PC-3 (cell line): ENCODE data around the gene DOCK10. TPM values are rescaled to one million over a fixed set of nuclear protein-coding genes. Genes with fewer than 3 reads are reported as not detected.

ENCODE experiments used
- ATAC-seq: fragments of 200-7000 bp; cut with Tn5 transposase; 2 replicates; pipeline ENCODE4 v1.9.1; 2020; ENCODE audit warnings: mild to moderate bottlenecking, moderate library complexity
- BruUV-seq: library from RNA; stranded (reverse); fragments of 400-500 nt; replicated peaks from 2 replicates; lab custom pipeline; 2021; lab: Mats Ljungman, UMichigan
- CTCF ChIA-PET: fragments of 300-600 bp; sonication (Branson Sonifier 250); formaldehyde crosslinking; loops from one replicate; lab custom pipeline; 2022; ENCODE audit warnings: antibody characterized with exemption; lab: Charles Lee
- POLR2A ChIA-PET: fragments of 300-600 bp; sonication (Branson Sonifier 250); formaldehyde crosslinking; loops from one replicate; lab custom pipeline; 2022; ENCODE audit warnings: antibody characterized with exemption; ENCODE audit not compliant: unreplicated experiment; lab: Charles Lee
- DNase-seq: peaks from one replicate; pipeline ENCODE4 v3.0.0-alpha.2; 2015
- H2AFZ ChIP-seq: fragments of 300-600 bp; sonication (generic); 2 replicates; pipeline ENCODE4 v1.6.0; 2016; ENCODE audit warnings: antibody characterized with exemption, low read length
- H3F3A ChIP-seq: fragments of 300-600 bp; sonication (generic); one replicate; pipeline ENCODE4 v1.6.0; 2017; ENCODE audit warnings: antibody characterized with exemption, low read length, control low read depth, mild to moderate bottlenecking; ENCODE audit not compliant: unreplicated experiment
- H3K27ac ChIP-seq: fragments of 300-600 bp; sonication (generic); 2 replicates; pipeline ENCODE4 v1.5.1; 2016; ENCODE audit warnings: mild to moderate bottlenecking, low read length
- H3K27me3 ChIP-seq: fragments of 300-600 bp; sonication (generic); 2 replicates; pipeline ENCODE4 v1.6.1; 2016; ENCODE audit warnings: low read length, mixed read lengths
- H3K36me3 ChIP-seq: fragments of 300-600 bp; sonication (generic); 2 replicates; pipeline ENCODE4 v1.6.1; 2016; ENCODE audit warnings: low read depth, mixed run types, low read length, mixed read lengths
- H3K4me1 ChIP-seq: fragments of 300-600 bp; sonication (generic); 2 replicates; pipeline ENCODE4 v1.5.1; 2016; ENCODE audit warnings: low read length; ENCODE audit not compliant: insufficient read depth
- H3K4me2 ChIP-seq: fragments of 300-600 bp; sonication (generic); 2 replicates; pipeline ENCODE4 v1.6.0; 2016; ENCODE audit warnings: low read length
- H3K4me3 ChIP-seq: fragments of 300-600 bp; sonication (generic); 2 replicates; pipeline ENCODE4 v1.5.1; 2016; ENCODE audit warnings: mild to moderate bottlenecking, low read length, mixed read lengths
- H3K79me2 ChIP-seq: fragments of 300-600 bp; sonication (generic); 2 replicates; pipeline ENCODE4 v1.6.1; 2017; ENCODE audit warnings: low read length, mixed read lengths
- H3K9ac ChIP-seq: fragments of 300-600 bp; sonication (generic); 2 replicates; pipeline ENCODE4 v1.6.0; 2016; ENCODE audit warnings: mild to moderate bottlenecking, low read length
- H3K9me2 ChIP-seq: fragments of 300-600 bp; sonication (generic); replicated peaks from 2 replicates; pipeline ENCODE4 v1.6.1; 2016; ENCODE audit warnings: mixed run types, low read length, mixed read lengths
- H3K9me3 ChIP-seq: fragments of 300-600 bp; sonication (generic); 2 replicates; pipeline ENCODE4 v1.6.1; 2016; ENCODE audit warnings: low read length, mixed read lengths
- H4K20me1 ChIP-seq: fragments of 300-600 bp; sonication (generic); 2 replicates; pipeline ENCODE4 v1.6.1; 2016; ENCODE audit warnings: low read length, mixed read lengths
- EZH2 ChIP-seq: fragments of 300-600 bp; sonication (generic); IDR thresholded peaks from one replicate; pipeline ENCODE4 v1.6.1; 2017; ENCODE audit warnings: antibody characterized with exemption, mild to moderate bottlenecking, low read length; ENCODE audit not compliant: unreplicated experiment
- EZH2phosphoT487 ChIP-seq: fragments of 300-600 bp; sonication (generic); IDR thresholded peaks from 2 replicates; pipeline ENCODE4 v1.6.1; 2018; ENCODE audit warnings: mild to moderate bottlenecking, antibody characterized with exemption, low read length, borderline replicate concordance
- intact Hi-C: fragments of 100-400 bp; cut with micrococcal nuclease; formaldehyde crosslinking; loops from 2 replicates; pipeline ENCODE4 v1.9.0; 2023
- total RNA-seq: library from RNA; depleted of rRNA; stranded (reverse); fragments of >200 nt; gene quantifications from 2 replicates; pipeline ENCODE4 v1.2.3, GENCODE V29; 2014
- TF ChIP-seq, protein P1 (sequence below): fragments of 300-600 bp; sonication (generic); conservative IDR thresholded peaks from 2 replicates; pipeline ENCODE4 v1.5.1; 2017; ENCODE audit warnings: antibody characterized with exemption, low read depth, mild to moderate bottlenecking, low read length

The DOCK10 gene
- total RNA-seq, 1 experiment from 2014 or later, result 23.1 TPM

DNA sequence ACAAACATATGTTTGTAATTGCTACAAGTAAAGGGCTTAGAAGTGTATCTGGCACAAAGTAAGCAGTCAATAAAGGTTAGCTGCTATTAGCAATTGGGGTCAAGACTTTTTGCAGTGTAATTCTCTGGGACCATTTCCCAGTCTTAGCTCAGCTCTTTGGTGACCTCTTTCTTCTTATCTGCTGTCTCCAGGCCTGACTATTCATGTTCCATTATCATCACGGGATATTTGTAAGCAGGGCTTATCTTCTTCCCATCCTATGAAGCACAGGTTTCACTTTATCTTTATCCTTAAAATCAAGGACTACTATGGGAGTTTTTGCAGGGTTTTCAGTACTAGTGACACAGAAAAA lies 131.7 kb downstream of the DOCK10 start:
- no peak overlapping the region for H3K4me3 ChIP-seq
- no peak overlapping the region for H3K27ac ChIP-seq
- H3K79me2 ChIP-seq, result no peaks in the 10 kb centered on the region
- no peaks in the 10 kb centered on the region for H3K4me1 ChIP-seq
- H4K20me1 ChIP-seq, result no peaks in the 10 kb centered on the region
- no TSS peak for BruUV-seq
- no peaks in the 10 kb centered on the region for H3K9me3 ChIP-seq
- H2AFZ ChIP-seq, result no peak overlapping the region
- no peaks in the 10 kb centered on the region for H3K27me3 ChIP-seq
- ATAC-seq (no peak), DNase-seq (no peak)
- intact Hi-C loops, result no loop called here
- no peak overlapping the region for H3K9ac ChIP-seq
- H3K9me2 ChIP-seq, result no peaks in the 10 kb centered on the region
- H3K36me3 ChIP-seq, result no peaks in the 10 kb centered on the region
- ChIA-PET CTCF (no interaction called here), POLR2A (no interaction called here)
- no peaks in the 10 kb centered on the region for H3F3A ChIP-seq
- no peak overlapping the region for H3K4me2 ChIP-seq
- TF ChIP-seq EZH2 (no peak), EZH2phosphoT487 (no peak)
- TF ChIP-seq, protein P1, sequence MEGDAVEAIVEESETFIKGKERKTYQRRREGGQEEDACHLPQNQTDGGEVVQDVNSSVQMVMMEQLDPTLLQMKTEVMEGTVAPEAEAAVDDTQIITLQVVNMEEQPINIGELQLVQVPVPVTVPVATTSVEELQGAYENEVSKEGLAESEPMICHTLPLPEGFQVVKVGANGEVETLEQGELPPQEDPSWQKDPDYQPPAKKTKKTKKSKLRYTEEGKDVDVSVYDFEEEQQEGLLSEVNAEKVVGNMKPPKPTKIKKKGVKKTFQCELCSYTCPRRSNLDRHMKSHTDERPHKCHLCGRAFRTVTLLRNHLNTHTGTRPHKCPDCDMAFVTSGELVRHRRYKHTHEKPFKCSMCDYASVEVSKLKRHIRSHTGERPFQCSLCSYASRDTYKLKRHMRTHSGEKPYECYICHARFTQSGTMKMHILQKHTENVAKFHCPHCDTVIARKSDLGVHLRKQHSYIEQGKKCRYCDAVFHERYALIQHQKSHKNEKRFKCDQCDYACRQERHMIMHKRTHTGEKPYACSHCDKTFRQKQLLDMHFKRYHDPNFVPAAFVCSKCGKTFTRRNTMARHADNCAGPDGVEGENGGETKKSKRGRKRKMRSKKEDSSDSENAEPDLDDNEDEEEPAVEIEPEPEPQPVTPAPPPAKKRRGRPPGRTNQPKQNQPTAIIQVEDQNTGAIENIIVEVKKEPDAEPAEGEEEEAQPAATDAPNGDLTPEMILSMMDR, result no peak

DNA sequence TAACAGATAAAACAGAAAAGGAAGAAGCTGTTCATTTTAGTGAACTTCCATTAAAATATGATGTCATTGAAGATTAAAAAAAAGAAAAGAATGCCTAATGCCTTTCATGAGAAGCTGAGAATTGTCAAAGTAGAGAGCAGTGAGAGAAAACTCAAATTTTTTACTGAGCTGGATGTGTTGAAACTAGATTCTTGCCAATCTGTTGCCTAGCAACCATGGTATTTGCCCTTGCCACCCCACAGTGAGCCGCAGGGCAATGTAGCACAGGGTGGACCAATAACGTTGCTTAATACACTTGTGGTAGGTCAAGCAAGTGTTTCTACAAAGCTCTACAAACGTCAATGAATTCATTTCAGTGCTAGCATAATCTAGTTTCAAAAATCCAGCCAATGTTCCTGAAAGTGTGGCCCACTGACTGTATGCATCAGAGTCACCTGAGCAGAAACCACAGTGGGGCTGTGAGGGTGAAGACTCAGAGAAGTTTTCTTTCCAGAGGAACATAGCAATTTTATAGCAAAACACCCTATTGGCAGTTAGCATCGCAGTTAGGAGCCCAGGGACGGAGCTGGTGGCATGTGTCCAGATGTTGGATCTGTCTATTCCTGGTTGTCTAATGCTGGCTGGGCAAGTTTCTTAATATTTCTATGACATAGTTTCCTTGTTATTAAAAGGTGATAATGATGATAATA lies 132.2 kb downstream of the DOCK10 start:
- no peak for ATAC-seq
- ChIA-PET CTCF (no interaction called here), POLR2A (no interaction called here)
- Histone ChIP-seq H4K20me1 (no peaks in the 10 kb centered on the region), H3K4me1 (no peaks in the 10 kb centered on the region), H3K4me3 (no peak overlapping the region), H3K9me3 (no peaks in the 10 kb centered on the region), H3K36me3 (no peaks in the 10 kb centered on the region), H3K4me2 (no peak overlapping the region), H3K9me2 (no peaks in the 10 kb centered on the region), H3K27ac (no peak overlapping the region), H3K27me3 (no peaks in the 10 kb centered on the region), H3K79me2 (no peaks in the 10 kb centered on the region), H2AFZ (no peak overlapping the region), H3K9ac (no peak overlapping the region), H3F3A (no peaks in the 10 kb centered on the region)
- intact Hi-C loops, result no loop called here
- no peak for TF ChIP-seq EZH2
- TF ChIP-seq EZH2phosphoT487, result no peak
- TF ChIP-seq, protein P1, result no peak
- DNase-seq, result no peak
- no TSS peak for BruUV-seq

DNA sequence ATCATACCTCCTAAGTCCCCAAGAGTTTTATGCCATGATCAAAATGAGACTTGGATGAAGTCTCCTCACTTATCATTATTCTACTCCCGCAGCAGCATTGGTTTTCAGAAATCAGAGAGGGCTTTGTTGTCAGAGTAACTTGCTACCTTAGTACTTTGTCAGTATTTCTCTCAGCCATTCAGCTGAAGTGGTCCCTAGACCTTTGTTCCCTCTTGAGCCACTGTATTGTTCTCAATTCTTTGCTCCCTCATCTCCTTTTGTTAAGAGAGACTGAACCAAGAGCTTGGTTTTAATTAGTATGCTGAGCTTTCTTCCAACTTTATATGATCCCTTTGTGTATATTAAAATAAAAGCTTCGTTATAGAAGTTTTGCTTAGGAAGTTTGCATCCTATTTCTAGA lies 133.4 kb downstream of the DOCK10 start:
- ChIA-PET POLR2A (no interaction called here), CTCF (no interaction called here)
- no peak for ATAC-seq
- TF ChIP-seq EZH2phosphoT487 (no peak), EZH2 (no peak)
- TF ChIP-seq, protein P1, result no peak
- Histone ChIP-seq H2AFZ (no peak overlapping the region), H3K9ac (no peak overlapping the region), H3K36me3 (no peaks in the 10 kb centered on the region), H3K9me3 (no peaks in the 10 kb centered on the region), H3K9me2 (no peaks in the 10 kb centered on the region), H3K27ac (no peak overlapping the region), H3K4me3 (no peak overlapping the region), H3K27me3 (no peaks in the 10 kb centered on the region), H3F3A (no peaks in the 10 kb centered on the region), H4K20me1 (no peaks in the 10 kb centered on the region), H3K4me1 (no peaks in the 10 kb centered on the region), H3K79me2 (no peaks in the 10 kb centered on the region), H3K4me2 (no peak overlapping the region)
- intact Hi-C loops, result no loop called here
- BruUV-seq, result no TSS peak
- no peak for DNase-seq
